ENCODE data around the gene TBX15.
A peak's percentile ranks its signal among the peaks of the same experiment; 100 is the strongest.

TBX15 gene

DNA sequence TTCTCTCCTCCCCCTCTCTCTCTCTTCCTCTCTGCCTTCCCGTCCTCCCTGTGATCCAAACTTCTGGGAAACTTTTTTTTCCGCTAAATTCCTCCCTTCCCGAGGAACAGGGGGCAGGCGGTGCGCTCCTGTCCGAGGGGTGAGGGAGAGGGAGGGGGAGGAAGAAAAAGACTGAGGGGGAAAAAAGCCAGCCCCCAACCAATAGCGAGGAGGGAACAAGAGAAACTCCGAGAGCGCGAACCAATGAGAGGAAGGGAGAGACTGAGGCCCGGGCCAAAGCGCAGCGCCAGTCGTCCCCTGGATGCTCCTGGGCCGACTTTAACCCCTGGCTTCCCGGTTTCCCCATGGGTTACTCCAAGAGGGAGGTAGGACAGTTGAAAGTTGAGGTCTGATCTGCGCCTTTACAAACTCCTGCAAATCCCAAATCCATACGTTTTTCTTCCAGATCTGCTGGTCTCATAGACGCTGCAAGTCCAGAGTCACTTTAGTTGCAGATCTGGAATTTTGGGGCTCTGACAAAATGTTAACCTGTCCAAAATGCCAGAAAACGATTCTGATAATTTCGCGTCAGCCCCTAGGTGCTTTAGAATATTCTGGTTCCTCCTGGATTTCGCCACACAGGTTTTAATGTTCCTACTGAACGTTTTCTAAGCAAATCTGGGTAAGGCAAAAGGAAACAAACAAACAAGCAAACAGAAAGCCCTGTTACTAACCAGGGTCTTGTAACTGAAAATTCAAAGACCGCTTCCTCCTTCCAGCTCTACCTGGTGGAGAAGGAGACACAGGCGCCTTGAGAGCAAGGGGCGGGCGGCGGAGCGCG lies at the start of gene TBX15:
Gene TBX15 (minus strand): TSS at position 158 of the 820 bp plus-strand sequence. CDS start 548 bp downstream, outside the sequence.
- no peak for DNase-seq

GRCh38 chr1:119034359-119034758 lies 46.2 kb upstream of the TBX15 start:
- no peak for DNase-seq

DNA sequence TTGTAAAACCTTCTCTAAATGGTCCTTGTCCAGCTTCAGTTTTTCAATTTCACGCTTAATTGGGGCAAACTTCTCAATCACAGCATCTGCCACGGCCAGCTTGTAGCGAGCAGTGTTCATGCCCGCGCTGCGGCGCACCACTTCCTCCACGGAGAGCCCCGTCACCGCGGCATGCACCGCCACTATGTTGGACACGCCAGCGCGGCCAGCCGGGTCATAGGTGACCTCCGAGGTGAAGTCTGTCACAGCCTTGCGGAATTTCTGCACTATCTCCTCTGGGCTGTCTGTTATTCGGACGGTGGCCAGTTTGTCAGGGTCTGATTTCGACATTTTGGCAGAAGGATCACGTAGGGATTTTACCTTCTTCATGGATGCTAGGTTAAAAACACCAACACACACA lies 44.8 kb upstream of the TBX15 start:
- DNase-seq = no peak

GRCh38 chr1:119027759-119028158 lies 39.6 kb upstream of the TBX15 start:
- DNase-seq = no peak

GRCh38 chr1:119026956-119027355 lies 38.8 kb upstream of the TBX15 start:
- DNase-seq = no peak

DNA sequence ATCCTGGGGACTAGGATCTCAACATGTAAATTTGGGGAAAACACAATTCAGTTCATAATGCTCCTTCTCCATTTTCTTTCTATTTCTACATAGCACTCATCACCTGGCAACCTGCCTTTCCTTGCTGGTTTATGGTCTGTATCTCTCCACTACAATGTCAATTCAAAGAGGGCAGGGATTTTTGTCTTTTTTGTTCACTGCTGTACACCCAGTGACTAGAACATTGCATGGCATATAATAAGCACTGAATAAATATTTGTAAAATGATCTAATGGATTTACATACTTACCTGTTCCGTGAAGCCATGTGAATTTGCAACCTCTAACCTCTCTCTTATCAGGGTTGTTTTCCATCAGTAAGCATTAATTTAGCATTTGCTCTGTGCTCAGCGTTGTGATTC lies 27.4 kb upstream of the TBX15 start:
- peak; percentile 40 for DNase-seq

DNA sequence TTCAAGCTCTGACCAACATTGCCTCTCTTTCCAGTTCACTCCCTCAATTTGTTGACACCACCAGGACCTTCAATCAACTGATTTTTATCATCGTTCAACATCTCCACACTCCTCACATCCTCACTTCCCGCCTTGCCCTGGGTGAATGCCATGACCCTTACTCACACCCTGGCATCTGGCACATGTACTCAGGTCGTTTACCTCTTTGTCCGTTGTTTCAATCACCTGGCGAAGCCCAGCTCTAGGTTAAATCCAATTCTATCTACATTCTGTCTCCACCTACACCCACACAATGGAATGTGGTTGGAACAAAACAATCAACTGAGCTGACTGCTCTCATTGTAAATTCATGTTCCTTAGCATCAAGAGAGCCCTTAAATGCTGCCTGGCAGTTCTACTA lies 24.2 kb upstream of the TBX15 start:
- no peak for DNase-seq

GRCh38 chr1:119011706-119012105 lies 23.6 kb upstream of the TBX15 start:
- no peak for DNase-seq

DNA sequence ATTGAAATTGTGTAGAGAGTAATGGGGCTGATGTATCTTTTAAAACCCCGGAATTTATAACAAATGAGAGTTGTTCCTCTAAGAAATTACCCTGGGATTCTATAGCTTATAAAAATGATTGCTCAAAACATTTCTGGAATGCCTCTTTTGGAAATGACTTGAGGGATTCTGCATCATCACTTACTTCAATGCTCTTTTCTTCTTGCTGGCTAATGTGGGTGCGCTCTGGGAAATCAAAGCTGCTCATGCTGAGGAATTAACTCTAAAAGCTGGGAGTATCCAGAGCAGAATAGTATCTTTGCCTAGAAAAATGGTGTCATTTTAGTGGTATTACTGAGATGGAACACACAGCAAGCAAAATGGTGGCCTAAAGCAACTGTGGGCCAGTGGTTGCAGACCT lies 23.0 kb upstream of the TBX15 start:
- DNase-seq = no peak

GRCh38 chr1:119010201-119010600 lies 22.1 kb upstream of the TBX15 start:
- no peak for DNase-seq

GRCh38 chr1:119009312-119009655 lies 21.1 kb upstream of the TBX15 start:
- DNase-seq = no peak

DNA sequence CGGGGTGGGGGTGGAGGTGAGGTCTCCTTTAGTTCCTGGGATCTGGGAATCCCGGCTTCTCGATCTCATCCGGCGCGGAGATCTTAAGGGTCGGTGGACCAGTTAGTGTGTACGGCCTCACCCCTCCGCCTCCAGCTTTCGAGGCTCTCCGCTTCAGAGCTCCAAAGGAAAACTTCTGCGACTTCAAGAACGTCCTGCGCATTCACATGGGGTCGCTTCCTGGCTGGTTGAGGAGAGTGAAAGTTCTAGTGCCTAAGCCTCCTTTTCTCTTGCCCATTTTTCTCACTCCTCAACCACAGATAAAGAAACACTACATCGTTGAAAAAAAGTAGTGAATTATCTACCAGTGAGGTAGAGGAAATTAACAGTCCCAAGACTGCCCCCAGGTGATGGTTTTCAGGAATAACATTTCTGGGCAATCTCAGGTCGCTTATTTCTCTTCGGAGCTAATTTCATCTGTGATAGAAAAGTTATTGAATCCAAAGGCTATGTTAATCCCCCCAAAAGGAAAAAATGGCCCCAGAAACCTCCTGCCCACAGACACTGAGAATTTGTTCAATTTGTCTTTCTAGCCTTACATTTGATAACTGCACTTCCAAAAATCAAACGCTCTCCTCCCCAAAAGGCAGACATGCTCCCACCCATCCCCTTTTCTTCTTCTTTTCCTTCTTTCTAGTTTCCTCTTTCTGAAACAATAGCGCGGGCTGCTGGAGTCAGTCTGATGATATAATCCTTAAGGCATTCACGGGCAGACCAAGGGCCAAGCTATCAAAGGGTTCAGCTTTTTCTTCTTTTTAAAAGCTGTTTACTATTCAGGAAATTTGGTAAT lies 20.6 kb upstream of the TBX15 start:
- peak; percentile 62 for DNase-seq

GRCh38 chr1:119007670-119008482 lies 19.7 kb upstream of the TBX15 start:
- DNase-seq = peak; percentile 55

- peak; percentile 43 for DNase-seq
Observed at GRCh38 chr1:119007339-119007669, 19.2 kb upstream of the TBX15 start.

DNA sequence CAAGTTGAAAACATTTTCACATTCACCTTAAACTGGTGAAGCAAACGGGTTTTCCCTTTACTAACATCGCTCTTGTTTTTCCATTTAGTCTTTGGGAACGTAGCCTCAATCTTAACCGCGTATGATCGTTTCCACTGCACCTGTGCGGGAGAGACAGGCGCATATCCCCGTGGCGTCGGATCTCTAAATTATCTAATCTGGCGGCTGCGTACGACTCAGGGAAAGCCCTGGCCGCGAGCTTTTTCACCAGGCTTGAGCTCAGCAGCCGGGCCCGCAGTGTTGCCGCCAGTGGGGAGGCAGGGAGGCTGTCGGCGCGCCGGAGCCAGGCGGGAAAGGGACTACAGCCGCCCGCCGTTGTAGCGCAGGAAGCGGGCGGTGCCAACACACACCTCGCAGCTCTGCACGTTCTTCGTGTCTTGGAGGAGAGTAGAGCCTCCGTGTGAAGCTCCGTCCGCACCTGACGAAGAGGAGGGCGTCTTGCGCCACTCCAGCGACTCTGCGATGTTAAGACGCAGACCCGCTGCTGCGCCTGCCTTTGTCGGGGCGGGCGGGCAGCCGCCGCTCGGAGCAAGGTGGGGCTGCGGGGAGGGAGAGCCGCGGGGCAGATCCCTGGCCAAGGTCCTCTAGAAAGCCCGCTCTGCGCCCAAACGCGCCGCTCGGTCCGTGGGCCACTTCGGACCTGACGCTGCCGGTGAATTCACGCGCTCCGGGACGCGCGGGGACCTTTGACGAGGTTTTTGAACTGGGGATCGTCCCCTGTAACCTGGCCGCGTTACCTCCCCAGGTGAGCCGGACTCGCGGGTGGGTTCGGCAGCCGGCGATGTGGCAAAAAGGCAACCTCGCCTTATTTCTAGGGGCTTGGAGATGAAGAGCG lies 18.5 kb upstream of the TBX15 start:
- DNase-seq = peak; percentile 37

DNA sequence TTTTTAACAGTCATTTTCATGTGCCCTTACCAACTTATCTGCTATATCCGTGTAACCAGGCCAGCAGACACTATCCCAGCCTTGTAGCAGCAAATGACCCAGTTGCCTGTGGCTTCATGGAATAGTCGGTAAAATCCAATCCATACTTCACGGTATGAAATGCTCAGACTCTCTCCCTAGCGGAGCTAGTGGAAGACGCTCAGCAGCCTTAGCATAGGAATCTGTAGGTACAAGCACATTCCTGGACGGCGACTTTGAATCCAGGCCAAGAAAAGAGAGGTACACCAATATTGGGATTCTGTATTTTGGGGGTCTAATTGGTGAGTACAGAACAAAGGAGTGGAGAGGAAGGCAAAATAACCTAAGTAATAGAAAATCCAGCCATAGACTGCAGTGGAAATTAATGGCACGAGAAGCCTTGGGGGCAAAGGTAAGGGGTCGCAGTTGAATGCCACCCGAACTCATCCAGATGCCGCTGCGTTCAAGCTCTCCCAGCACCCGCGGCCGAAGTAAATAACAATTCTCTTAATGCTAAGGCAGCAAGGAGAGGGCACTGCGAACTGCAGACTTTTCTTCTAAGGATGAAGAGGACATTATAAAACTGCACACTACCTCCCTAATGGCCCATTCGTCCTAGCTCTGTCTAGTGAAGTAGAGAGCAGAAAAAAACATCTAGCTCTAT lies 17.7 kb upstream of the TBX15 start:
- no peak for DNase-seq

DNA sequence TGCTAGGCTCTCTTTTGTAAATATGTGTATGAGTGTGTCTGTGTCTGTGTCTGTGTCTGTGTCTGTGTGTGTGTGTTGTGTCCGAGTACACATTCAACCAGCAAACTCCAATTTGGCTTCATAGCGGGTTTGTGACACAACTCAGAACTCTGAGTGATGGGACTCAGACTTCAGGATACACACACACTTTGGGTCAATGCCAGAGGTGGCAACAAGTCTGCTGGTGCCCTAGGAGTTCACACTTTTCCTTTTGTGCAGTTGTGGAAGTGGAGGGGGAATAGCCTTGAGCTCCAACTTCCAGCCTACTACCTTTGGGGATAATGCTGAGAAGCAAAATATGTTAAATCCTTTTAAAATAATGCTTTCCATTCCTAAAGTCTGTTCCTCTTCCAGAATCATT lies 16.6 kb upstream of the TBX15 start:
- no peak for DNase-seq

GRCh38 chr1:119004129-119004527 lies 16.0 kb upstream of the TBX15 start:
- DNase-seq = no peak

DNA sequence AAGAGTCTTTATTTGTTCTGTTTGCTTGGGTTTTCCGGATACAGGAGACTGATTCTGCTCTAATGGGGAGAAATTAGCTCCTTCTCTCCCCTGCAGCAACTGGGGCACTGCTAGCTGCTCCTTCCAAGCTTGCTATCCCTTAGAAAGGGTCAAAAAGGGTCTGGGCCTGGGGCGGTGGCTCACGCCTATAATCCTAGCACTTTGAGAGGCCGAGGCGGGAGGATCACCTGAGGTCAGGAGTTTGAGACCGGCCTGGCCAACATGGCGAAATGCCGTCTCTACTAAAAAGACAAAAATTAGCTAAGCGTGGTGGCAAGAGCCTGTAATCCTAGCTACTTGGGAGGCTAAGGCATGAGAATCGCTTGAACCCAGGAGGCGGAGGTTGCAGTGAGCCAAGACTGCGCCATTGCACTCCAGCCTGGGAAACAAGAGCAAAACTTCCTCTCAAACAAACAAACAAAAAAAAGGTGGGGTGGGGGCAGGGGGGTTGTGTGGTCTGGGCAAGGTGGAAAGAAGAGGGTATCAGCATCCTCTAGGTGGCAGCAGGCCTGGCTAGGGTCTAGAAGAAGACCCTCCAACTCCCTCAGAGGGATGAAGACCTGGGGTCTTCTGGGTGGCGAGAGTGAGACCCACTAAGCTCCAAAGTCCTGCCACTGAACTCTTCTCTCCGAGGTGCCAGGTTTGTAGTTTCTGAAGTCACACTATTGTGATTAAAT lies 15.4 kb upstream of the TBX15 start:
- DNase-seq = no peak

DNA sequence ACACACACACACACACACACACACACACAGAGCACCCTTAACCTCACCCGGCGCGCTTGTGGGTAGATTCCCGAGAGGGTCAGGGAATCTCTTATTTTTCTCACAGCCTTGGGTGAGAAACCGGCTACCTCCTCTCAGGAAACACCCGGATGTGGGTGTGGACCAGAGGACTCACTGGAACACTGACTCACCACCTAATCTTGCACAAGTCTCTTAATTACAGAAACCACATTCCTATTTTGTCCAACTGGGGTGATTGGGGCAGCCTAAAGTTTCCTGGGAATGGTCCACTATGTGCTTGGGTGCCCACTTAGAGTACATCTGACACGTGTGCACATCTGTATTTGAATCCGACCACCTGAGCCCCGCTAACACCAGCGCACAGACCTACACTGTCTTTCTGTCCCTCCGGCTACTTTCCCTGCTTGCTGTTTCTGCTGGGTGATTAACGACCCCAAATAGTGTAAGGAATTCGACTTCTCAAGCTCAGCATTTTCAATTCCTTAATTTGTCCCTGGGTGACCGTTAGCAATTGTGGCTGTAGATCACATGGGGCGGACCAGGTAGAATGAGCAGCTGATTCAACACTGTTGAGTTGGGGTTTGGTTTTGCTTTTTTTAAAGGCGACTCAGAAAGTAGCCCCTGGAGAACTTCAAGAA lies 14.0 kb upstream of the TBX15 start:
- DNase-seq = no peak
